Measurements from ENCODE around the gene ALDH6A1. TPM values are rescaled to one million over a fixed set of nuclear protein-coding genes. Genes with fewer than 3 reads are reported as not detected.

Gene ALDH6A1
- total RNA-seq = 24.5 and 28.2 TPM in 2 replicates

DNA sequence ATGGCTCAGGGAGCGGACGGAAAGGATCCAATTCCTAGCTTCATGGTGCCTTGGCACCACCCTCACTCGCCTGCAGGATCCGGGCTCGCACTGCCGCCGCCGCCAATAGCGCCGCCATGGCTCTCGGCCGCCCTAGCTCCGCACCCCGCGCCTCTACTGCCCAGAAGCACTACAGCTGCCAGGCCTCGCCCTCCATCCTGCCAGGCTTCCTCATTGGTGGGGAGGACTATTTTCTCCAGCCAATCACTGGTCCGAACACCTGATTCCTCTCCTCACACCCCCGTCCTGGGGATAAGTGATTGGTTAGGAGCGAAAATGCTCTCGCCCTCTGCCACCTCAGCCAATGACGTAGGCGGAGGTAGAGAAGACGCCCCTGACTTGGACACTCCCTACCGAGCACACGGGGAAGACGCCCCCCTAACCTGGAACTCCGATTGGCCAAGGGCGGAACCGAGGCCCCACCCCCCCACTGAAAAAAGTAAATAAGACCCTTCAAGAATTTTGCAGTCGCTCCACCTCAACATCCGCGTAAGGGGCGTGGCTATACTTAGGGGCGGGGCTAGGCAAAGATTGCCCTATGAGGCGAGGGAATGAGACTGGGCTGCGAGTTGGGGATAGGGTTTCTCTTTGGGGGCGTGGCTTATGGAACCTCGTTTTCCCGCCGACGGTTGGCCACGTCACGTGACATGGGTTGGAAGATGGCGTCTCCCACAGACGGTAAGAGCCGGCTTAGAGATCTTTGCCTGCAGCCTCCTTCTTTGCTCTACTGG is at the start of gene ALDH6A1, which contains the start of gene LIN52:
ALDH6A1 (minus strand) TSS at position 177 of the 770 bp plus-strand sequence; CDS start at position 118, 59 bp downstream.
LIN52 (plus strand) TSS at position 680 of the 770 bp plus-strand sequence; CDS start at position 699, 19 bp downstream.

DNA sequence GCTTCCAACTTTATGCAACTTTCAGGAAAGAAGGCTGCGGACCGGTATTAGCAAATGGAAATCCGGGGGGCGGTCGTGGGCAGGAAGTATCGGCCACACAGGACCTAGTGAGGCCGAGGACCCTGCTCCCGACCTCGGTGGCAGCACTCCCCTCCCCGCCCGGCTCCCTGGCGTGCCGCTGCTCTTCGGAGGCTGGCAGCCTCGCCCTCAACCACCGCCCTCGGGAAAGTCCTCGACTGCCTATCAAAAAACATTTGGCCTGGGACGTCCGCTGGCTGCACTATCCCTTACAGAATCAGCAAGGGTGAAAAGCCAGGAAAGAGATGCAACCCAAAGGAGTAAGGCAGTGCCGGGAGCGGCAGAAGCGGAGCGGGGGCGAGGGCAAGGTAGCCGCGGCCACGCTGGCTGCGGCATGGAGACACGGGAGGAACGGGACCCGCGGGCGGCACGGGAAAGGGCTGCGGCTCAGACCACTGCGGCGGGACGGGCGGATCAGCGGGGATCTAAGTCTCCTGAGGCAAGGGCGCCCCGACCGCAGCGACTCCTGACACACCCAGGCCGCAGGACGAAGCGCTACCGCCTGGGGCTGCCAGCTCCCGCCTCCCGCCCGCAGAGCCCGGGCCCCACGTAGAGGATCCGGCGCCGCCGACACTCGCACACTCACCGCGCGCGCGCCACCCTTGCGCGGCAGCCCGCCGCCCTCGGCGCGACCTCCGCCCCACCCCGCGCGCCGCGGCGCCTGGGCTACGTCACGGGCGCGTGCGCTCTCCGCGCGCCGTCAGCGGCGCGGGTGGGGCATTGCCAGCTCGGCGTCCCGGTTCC is 65.5 kb downstream of the ALDH6A1 start, which contains the start of the genes BBOF1 and ENTPD5:
BBOF1 (plus strand) TSS at position 764 of the 822 bp plus-strand sequence. CDS start 130 bp downstream, outside the sequence.
ENTPD5 (minus strand) TSS at position 703 of the 822 bp plus-strand sequence. CDS start 31,186 bp downstream, outside the sequence.

Other genes with a start within 250 kb of the ALDH6A1 start
- 3.3 and 9.6 TPM in 2 replicates for gene PTGR2, start 232.6 kb downstream of the ALDH6A1 start, total RNA-seq
- 78.8 and 102 TPM in 2 replicates for gene ZNF410, start 197.6 kb downstream of the ALDH6A1 start, total RNA-seq
- 2.7 and 5.4 TPM in 2 replicates for gene FAM161B, start 134.4 kb downstream of the ALDH6A1 start, total RNA-seq
- 22.6 and 27.8 TPM in 2 replicates for gene COQ6, start 134.2 kb downstream of the ALDH6A1 start, total RNA-seq
- gene ENTPD5, start 65.2 kb downstream of the ALDH6A1 start, total RNA-seq = 8.1 and 9.6 TPM in 2 replicates
- gene BBOF1, start 65.1 kb downstream of the ALDH6A1 start, total RNA-seq = 5.8 and 9.0 TPM in 2 replicates
- 10.7 and 12.1 TPM in 2 replicates for gene LIN52, start 503 bp upstream of the ALDH6A1 start, total RNA-seq
- gene VSX2, start 155.0 kb upstream of the ALDH6A1 start, total RNA-seq = not detected in 2 replicates
- gene ABCD4, start 218.5 kb upstream of the ALDH6A1 start, total RNA-seq = 27.6 and 29.9 TPM in 2 replicates

All from regular cardiac myocyte (primary cell).